HepG2 (cell line): ENCODE results near the gene NUBPL. TPM values are rescaled to one million over a fixed set of nuclear protein-coding genes. Genes with fewer than 3 reads are reported as not detected.
A peak's percentile ranks its signal among the peaks of the same experiment; 100 is the strongest.

Source experiments
- ASH2L ChIP-seq: fragments of 300-600, 200-600 bp; sonication (generic); IDR thresholded peaks from 2 replicates; pipeline ENCODE4 v1.7.0; 2017; ENCODE audit warnings: low read depth, mild to moderate bottlenecking, moderate library complexity, mixed read lengths, low read length; ENCODE audit not compliant: insufficient read length
- KMT2A ChIP-seq: sonication (generic); formaldehyde crosslinking; IDR thresholded peaks from 2 replicates; pipeline ENCODE4 v1.4.0; 2020; ENCODE audit warnings: missing genetic modification reagents
- NR2C2 ChIP-seq: sonication (generic); formaldehyde crosslinking; IDR thresholded peaks from 2 replicates; pipeline ENCODE4 v1.4.0; 2020; ENCODE audit warnings: missing genetic modification reagents, mild to moderate bottlenecking, moderate library complexity, borderline replicate concordance
- PAXIP1 ChIP-seq: sonication (generic); formaldehyde crosslinking; conservative IDR thresholded peaks from 2 replicates; pipeline ENCODE4 v1.4.0; 2020; ENCODE audit warnings: mild to moderate bottlenecking, missing genetic modification reagents, moderate library complexity
- POLR2G ChIP-seq: fragments of 200-400 bp; formaldehyde crosslinking; IDR thresholded peaks from 2 replicates; pipeline ENCODE4 v1.6.1; 2018; ENCODE audit warnings: mild to moderate bottlenecking, low read depth, low read length, moderate library complexity
- PTBP1 ChIP-seq: fragments of 200-400 bp; formaldehyde crosslinking; IDR thresholded peaks from 2 replicates; pipeline ENCODE4 v1.6.1; 2018; ENCODE audit warnings: low read length, low read depth; ENCODE audit not compliant: poor library complexity, severe bottlenecking
- SKI ChIP-seq: fragments of 450-650 bp; IDR thresholded peaks from one replicate; pipeline ENCODE4 v1.6.1; 2018; ENCODE audit warnings: mild to moderate bottlenecking; ENCODE audit not compliant: partially characterized antibody
- ZBTB8A ChIP-seq: sonication (generic); formaldehyde crosslinking; IDR thresholded peaks from 2 replicates; pipeline ENCODE4 v1.4.0; 2020; ENCODE audit warnings: mild to moderate bottlenecking, low read depth, missing genetic modification reagents, borderline replicate concordance
- ZHX1 ChIP-seq: sonication (generic); formaldehyde crosslinking; IDR thresholded peaks from 2 replicates; pipeline ENCODE4 v1.8.1; 2022; ENCODE audit warnings: low read depth, mild to moderate bottlenecking, missing genetic modification reagents
- ZHX2 ChIP-seq, 2 experiments: sonication (generic) in 1 of 2; formaldehyde crosslinking in 1 of 2; IDR thresholded peaks; 2 replicates each; pipeline versions ENCODE4 v1.6.1 to v1.9.0; 2014 to 2022; ENCODE audit warnings: antibody characterized with exemption in 1 of 2, borderline replicate concordance in 1 of 2, inconsistent platforms in 1 of 2, low read depth in 1 of 2, missing genetic modification reagents in 1 of 2
- ZNF138 ChIP-seq: sonication (generic); formaldehyde crosslinking; IDR thresholded peaks from 2 replicates; pipeline ENCODE4 v1.5.0; 2020; ENCODE audit warnings: mild to moderate bottlenecking, low read depth, missing genetic modification reagents
- ZNF367 ChIP-seq: sonication (generic); formaldehyde crosslinking; IDR thresholded peaks from 2 replicates; pipeline ENCODE4 v1.4.0; 2020; ENCODE audit warnings: missing genetic modification reagents, borderline replicate concordance
- ZNF724P ChIP-seq: sonication (generic); formaldehyde crosslinking; IDR thresholded peaks from 2 replicates; pipeline ENCODE4 v1.8.0; 2022; ENCODE audit warnings: missing genetic modification reagents, borderline replicate concordance
- ZSCAN29 ChIP-seq: sonication (generic); formaldehyde crosslinking; conservative IDR thresholded peaks from 2 replicates; pipeline ENCODE4 v1.4.0; 2020; ENCODE audit warnings: mild to moderate bottlenecking, missing genetic modification reagents
- polyA plus RNA-seq, 8 experiments: library from polyadenylated mRNA; depleted of rRNA in 3 of 8; stranded (reverse) in 7 of 8; unstranded in 1 of 8; fragments of >200 nt; fragmentation: Illumina TruSeq in 4 of 8; extraction: Trizol in 4 of 8; gene quantifications; 2 replicates each; pipeline versions ENCODE4 v1.2.1 to v1.2.3, GENCODE V29; 2011 to 2016; ENCODE audit warnings: low read depth in 4 of 8, missing spikeins in 1 of 8, mixed read lengths in 1 of 8; ENCODE audit not compliant: insufficient read depth in 1 of 8
- total RNA-seq, 5 experiments: library from RNA; depleted of rRNA; stranded (reverse); fragments of >200 nt; fragmentation: Illumina TruSeq; extraction: Trizol; gene quantifications; 2 replicates each; pipeline ENCODE4 v1.2.3, GENCODE V29; 2016; ENCODE audit warnings: low read depth in 1 of 5

NUBPL gene
- total and polyA plus RNA-seq, 2 of the 13 experiments (the other 11 are each of a cell fraction or from before 2014, with no cell fraction given): 21.3 to 44.1 TPM

- TF ChIP-seq ZHX2 (IDR thresholded peaks at IDR 0.05; ENCODE audit: low read depth) (peak; percentile 98), ZHX2 (CRISPR knock-in tag; IDR thresholded peaks at IDR 0.05; ENCODE audit: borderline replicate concordance) (no peak), ZNF138 (CRISPR knock-in tag) (peak; percentile 89; the same call in 1 of the 2 replicates), ZNF724P (CRISPR knock-in tag) (no peak; the same call in 1 of the 2 replicates), PTBP1 (peak; percentile 92), PAXIP1 (CRISPR knock-in tag) (peak; percentile 65), KMT2A (CRISPR knock-in tag) (peak; percentile 100), SKI (peak; percentile 67), ZBTB8A (CRISPR knock-in tag) (peak; percentile 87; the same call in 1 of the 2 replicates), ASH2L (peak; percentile 100), POLR2G (peak; percentile 99), ZSCAN29 (CRISPR knock-in tag) (peak; percentile 94), NR2C2 (CRISPR knock-in tag) (peak; percentile 83), ZNF367 (CRISPR knock-in tag) (no peak; the same call in 1 of the 2 replicates), ZHX1 (CRISPR knock-in tag) (peak; percentile 96)
These were observed at the start of gene NUBPL (continued) for GRCh38 chr14:31561155-31561846.
